Keratinocyte (primary cell): ENCODE results near the gene REXO1. TPM values are rescaled to one million over a fixed set of nuclear protein-coding genes. Genes with fewer than 3 reads are reported as not detected.

ENCODE experiments used
- DNase-seq: peaks from one replicate; pipeline ENCODE4 v3.0.0-alpha.2; 2011; ENCODE audit warnings: low read depth, missing footprints, low spot score
- FAIRE-seq: peaks from 2 replicates; lab custom pipeline; 2011; peaks lifted over from hg19 to GRCh38; lab: Jason Lieb, UNC
- H2AFZ ChIP-seq: 2 replicates; pipeline ENCODE4 v1.6.0; 2012; ENCODE audit warnings: low read length, control low read depth, inconsistent platforms; ENCODE audit not compliant: control insufficient read depth
- H3K27ac ChIP-seq: 2 replicates; pipeline ENCODE4 v1.5.1; 2011; ENCODE audit warnings: low read length; ENCODE audit not compliant: control insufficient read depth, insufficient read depth
- H3K27me3 ChIP-seq: 3 replicates; pipeline ENCODE4 v1.6.0; 2011; ENCODE audit warnings: low read length; ENCODE audit not compliant: control insufficient read depth, insufficient read depth; ENCODE audit errors: extremely low read depth
- H3K36me3 ChIP-seq, 2 experiments: 2 replicates in 1 of 2; 3 replicates in 1 of 2; pipeline ENCODE4 v1.5.1; 2011; ENCODE audit warnings: low read length in 2 of 2, mild to moderate bottlenecking in 1 of 2; ENCODE audit not compliant: control insufficient read depth in 2 of 2, insufficient read depth in 2 of 2; ENCODE audit errors: extremely low read depth in 1 of 2
- H3K4me1 ChIP-seq: 3 replicates; pipeline ENCODE4 v1.5.1; 2011; ENCODE audit warnings: low read length; ENCODE audit not compliant: control insufficient read depth, insufficient read depth; ENCODE audit errors: extremely low read depth
- H3K4me2 ChIP-seq: 3 replicates; pipeline ENCODE4 v1.6.0; 2011; ENCODE audit warnings: low read depth, low read length; ENCODE audit not compliant: control insufficient read depth, insufficient read depth; ENCODE audit errors: extremely low read depth
- H3K4me3 ChIP-seq, 3 experiments: fragments of 200-600 bp in 1 of 3; sonication (generic) in 1 of 3; 2 replicates in 2 of 3; 3 replicates in 1 of 3; pipeline ENCODE4 v1.5.1; 2011 to 2016; ENCODE audit warnings: low read length in 3 of 3, mild to moderate bottlenecking in 3 of 3, control low read depth in 2 of 3, inconsistent platforms in 1 of 3, low read depth in 1 of 3, mixed read lengths in 1 of 3, mixed run types in 1 of 3, moderate library complexity in 1 of 3; ENCODE audit not compliant: control insufficient read depth in 2 of 3, insufficient read depth in 2 of 3; ENCODE audit errors: extremely low read depth in 1 of 3
- H3K79me2 ChIP-seq: 2 replicates; pipeline ENCODE4 v1.6.0; 2012; ENCODE audit warnings: low read length; ENCODE audit not compliant: control insufficient read depth, insufficient read depth
- H3K9ac ChIP-seq: 3 replicates; pipeline ENCODE4 v1.6.0; 2011; ENCODE audit warnings: low read length; ENCODE audit not compliant: control insufficient read depth, insufficient read depth; ENCODE audit errors: extremely low read depth
- H3K9me1 ChIP-seq: 3 replicates; pipeline ENCODE4 v1.6.0; 2011; ENCODE audit warnings: low read length; ENCODE audit not compliant: control insufficient read depth, insufficient read depth; ENCODE audit errors: extremely low read depth
- H3K9me3 ChIP-seq: 2 replicates; pipeline ENCODE4 v1.5.1; 2012; ENCODE audit warnings: low read depth, low read length; ENCODE audit not compliant: control insufficient read depth
- H4K20me1 ChIP-seq: 3 replicates; pipeline ENCODE4 v1.6.0; 2011; ENCODE audit warnings: low read length; ENCODE audit not compliant: control insufficient read depth, insufficient read depth; ENCODE audit errors: extremely low read depth
- EZH2 ChIP-seq: IDR thresholded peaks from one replicate; pipeline ENCODE4 v1.6.1; 2012; ENCODE audit warnings: inconsistent platforms, mild to moderate bottlenecking, low read length, moderate library complexity
- dilution Hi-C: fragments of 300-500 bp; cut with MboI; formaldehyde crosslinking; loops from one replicate; pipeline ENCODE4 v1.7.0; 2020; ENCODE audit warnings: low sequenced_read_pairs; ENCODE audit not compliant: extremely low pct_ligation_motif_present
- polyA plus RNA-seq, 5 experiments: library from polyadenylated mRNA; depleted of rRNA in 3 of 5; stranded (reverse) in 3 of 5; stranded (forward) in 1 of 5; unstranded in 1 of 5; fragments of >200 nt; gene quantifications; 1 replicate in 1 of 5; 2 replicates in 3 of 5; 3 replicates in 1 of 5; pipeline versions ENCODE4 v1.2.1 to v1.2.3, GENCODE V29; 2011 to 2012; ENCODE audit warnings: missing spikeins in 2 of 5, low read depth in 1 of 5, low replicate concordance in 1 of 5
- TF ChIP-seq, protein P1 (sequence below), 3 experiments: IDR thresholded peaks in 1 of 3; conservative IDR thresholded peaks in 1 of 3; optimal IDR thresholded peaks in 1 of 3; 2 replicates in 2 of 3; 3 replicates in 1 of 3; pipeline versions ENCODE3 to v1.5.1; 2011; ENCODE audit warnings: low read length in 3 of 3, mild to moderate bottlenecking in 3 of 3, moderate library complexity in 2 of 3, control low read depth in 1 of 3, inconsistent platforms in 1 of 3; ENCODE audit not compliant: insufficient read depth in 2 of 3; ENCODE audit errors: extremely low read depth in 1 of 3

REXO1 gene
- polyA plus RNA-seq, 1 donor (not counting 4 experiments of a cell fraction or from before 2014, with no cell fraction given) = 6.1 TPM

DNA sequence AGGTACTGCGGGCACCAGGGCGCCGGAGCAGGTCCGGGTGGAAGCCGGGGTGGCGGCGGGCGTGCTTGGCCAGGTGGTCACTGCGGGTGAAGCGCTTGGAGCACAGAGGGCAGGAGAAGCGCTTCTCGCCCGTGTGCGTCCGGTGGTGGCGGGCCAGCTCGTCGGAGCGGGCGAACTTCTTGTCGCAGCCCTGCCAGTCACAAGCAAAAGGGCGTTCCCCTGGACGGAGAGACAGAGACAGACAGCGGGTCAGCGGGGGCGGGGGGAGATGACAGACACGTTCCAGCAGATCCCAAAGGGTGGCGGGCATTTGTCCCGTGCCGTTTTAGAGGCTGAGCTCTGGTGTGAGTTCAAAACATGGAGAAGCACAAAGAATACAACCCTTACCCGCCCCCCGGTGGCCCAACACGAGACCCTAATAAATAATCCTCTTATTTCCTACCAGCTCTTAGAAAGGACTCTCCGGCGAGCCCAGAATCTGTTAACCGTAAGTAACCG lies 6.3 kb upstream of the REXO1 start:
- no peak for FAIRE-seq
- Histone ChIP-seq H3K9ac (peak overlapping the region; percentile 71), H3K4me1 (peaks cover 57% of the 10 kb centered on the region), H3K9me3 (no peaks in the 10 kb centered on the region), H3K27me3 (no peaks in the 10 kb centered on the region), H4K20me1 (peaks cover 10% of the 10 kb centered on the region), H3K4me2 (peak overlapping the region; percentile 96), H3K36me3 (peaks cover 0 to 7% of the 10 kb centered on the region in 2 experiments), H3K9me1 (no peaks in the 10 kb centered on the region), H2AFZ (no peak overlapping the region), H3K79me2 (peaks cover 71% of the 10 kb centered on the region), H3K4me3 (peak overlapping the region; percentile 32 to 73 (median 57)), H3K27ac (peak overlapping the region; percentile 78)
- dilution Hi-C loops = no loop called here
- TF ChIP-seq EZH2 = no peak
- DNase-seq = no peak

DNA sequence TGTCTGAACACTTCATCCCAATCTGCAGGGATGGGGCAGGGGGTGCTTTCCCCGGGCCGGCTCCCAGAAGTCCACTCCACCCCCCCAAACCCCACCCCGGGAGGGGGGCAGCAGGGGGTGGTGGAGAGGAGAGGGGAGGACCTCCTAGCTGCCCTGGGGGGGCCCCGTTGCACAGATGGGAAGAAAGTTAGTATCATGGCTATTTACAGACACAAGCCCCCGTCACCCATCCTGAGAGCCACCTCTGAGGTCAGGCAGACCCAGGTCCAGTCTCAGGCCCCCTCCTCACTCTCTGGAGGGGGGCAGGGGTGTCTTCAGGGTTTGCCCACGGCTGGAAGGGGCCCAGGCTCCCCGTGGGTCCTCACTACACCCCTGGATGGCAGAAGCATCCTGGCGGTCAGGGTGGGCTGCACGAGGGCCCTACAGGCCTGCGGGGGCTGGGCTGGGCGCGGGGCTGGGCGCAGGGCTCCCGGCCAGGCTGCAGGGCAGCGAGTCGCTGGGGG lies 5.8 kb upstream of the REXO1 start:
- dilution Hi-C loops = no loop called here
- peak overlapping the region; percentile 32 to 73 (median 57) for H3K4me3 ChIP-seq
- peaks cover 8% of the 10 kb centered on the region for H4K20me1 ChIP-seq
- H2AFZ ChIP-seq = no peak overlapping the region
- peaks cover 66% of the 10 kb centered on the region for H3K79me2 ChIP-seq
- H3K4me1 ChIP-seq = peaks cover 52% of the 10 kb centered on the region
- H3K36me3 ChIP-seq = peaks cover 0 to 7% of the 10 kb centered on the region in 2 experiments
- TF ChIP-seq, protein P1, sequence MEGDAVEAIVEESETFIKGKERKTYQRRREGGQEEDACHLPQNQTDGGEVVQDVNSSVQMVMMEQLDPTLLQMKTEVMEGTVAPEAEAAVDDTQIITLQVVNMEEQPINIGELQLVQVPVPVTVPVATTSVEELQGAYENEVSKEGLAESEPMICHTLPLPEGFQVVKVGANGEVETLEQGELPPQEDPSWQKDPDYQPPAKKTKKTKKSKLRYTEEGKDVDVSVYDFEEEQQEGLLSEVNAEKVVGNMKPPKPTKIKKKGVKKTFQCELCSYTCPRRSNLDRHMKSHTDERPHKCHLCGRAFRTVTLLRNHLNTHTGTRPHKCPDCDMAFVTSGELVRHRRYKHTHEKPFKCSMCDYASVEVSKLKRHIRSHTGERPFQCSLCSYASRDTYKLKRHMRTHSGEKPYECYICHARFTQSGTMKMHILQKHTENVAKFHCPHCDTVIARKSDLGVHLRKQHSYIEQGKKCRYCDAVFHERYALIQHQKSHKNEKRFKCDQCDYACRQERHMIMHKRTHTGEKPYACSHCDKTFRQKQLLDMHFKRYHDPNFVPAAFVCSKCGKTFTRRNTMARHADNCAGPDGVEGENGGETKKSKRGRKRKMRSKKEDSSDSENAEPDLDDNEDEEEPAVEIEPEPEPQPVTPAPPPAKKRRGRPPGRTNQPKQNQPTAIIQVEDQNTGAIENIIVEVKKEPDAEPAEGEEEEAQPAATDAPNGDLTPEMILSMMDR (optimal IDR thresholded peaks at IDR 0.05 in 1 of 3, IDR thresholded peaks at IDR 0.05 in 1 of 3, conservative IDR thresholded peaks at IDR 0.05 in 1 of 3; ENCODE audit: extremely low read depth in 1 of 3, insufficient read depth in 2 of 3, low read length in 3 of 3) = no peak
- TF ChIP-seq EZH2 = no peak
- H3K9me3 ChIP-seq = no peaks in the 10 kb centered on the region
- FAIRE-seq (no peak), DNase-seq (no peak)
- H3K9me1 ChIP-seq = no peaks in the 10 kb centered on the region
- peak overlapping the region; percentile 96 for H3K4me2 ChIP-seq
- H3K27ac ChIP-seq = peak overlapping the region; percentile 78
- peak overlapping the region; percentile 71 for H3K9ac ChIP-seq
- no peaks in the 10 kb centered on the region for H3K27me3 ChIP-seq
